MM.1S (cell line): ENCODE results near the gene TFPI.

Source experiments
- DNase-seq: peaks from one replicate; pipeline ENCODE4 v3.0.0-alpha.2; 2015
- H2AFZ ChIP-seq: fragments of 300-600 bp; sonication (generic); 2 replicates; pipeline ENCODE4 v1.6.0; 2016; ENCODE audit warnings: antibody characterized with exemption, low read length
- H3F3A ChIP-seq: fragments of 300-600 bp; sonication (generic); 2 replicates; pipeline ENCODE4 v1.6.1; 2016; ENCODE audit warnings: mild to moderate bottlenecking, antibody characterized with exemption, low read length, moderate library complexity, mixed read lengths; ENCODE audit not compliant: insufficient read depth
- H3K27ac ChIP-seq: fragments of 300-600 bp; sonication (generic); 2 replicates; pipeline ENCODE4 v1.5.1; 2016; ENCODE audit warnings: mild to moderate bottlenecking, low read length
- H3K27me3 ChIP-seq: fragments of 300-600 bp; sonication (generic); replicated peaks from 2 replicates; pipeline ENCODE4 v1.6.0; 2016; ENCODE audit warnings: low read length; ENCODE audit not compliant: insufficient read depth
- H3K36me3 ChIP-seq: fragments of 300-600 bp; sonication (generic); replicated peaks from 2 replicates; pipeline ENCODE4 v1.6.1; 2016; ENCODE audit warnings: mild to moderate bottlenecking, low read length, mixed read lengths; ENCODE audit not compliant: insufficient read depth
- H3K4me1 ChIP-seq: fragments of 300-600 bp; sonication (generic); 2 replicates; pipeline ENCODE4 v1.6.1; 2016; ENCODE audit warnings: low read length, mixed read lengths
- H3K4me2 ChIP-seq: fragments of 300-600 bp; sonication (generic); 2 replicates; pipeline ENCODE4 v1.6.0; 2016; ENCODE audit warnings: low read depth, low read length
- H3K4me3 ChIP-seq: fragments of 300-600 bp; sonication (generic); 2 replicates; pipeline ENCODE4 v1.5.1; 2016; ENCODE audit warnings: low read length, mixed read lengths
- H3K79me2 ChIP-seq: fragments of 300-600 bp; sonication (generic); 2 replicates; pipeline ENCODE4 v1.6.1; 2016; ENCODE audit warnings: mixed run types, low read length, mixed read lengths
- H3K9ac ChIP-seq: fragments of 300-600 bp; sonication (generic); 2 replicates; pipeline ENCODE4 v1.6.1; 2016; ENCODE audit warnings: low read length, mixed read lengths
- H3K9me2 ChIP-seq: fragments of 300-600 bp; sonication (generic); replicated peaks from 2 replicates; pipeline ENCODE4 v1.6.1; 2016; ENCODE audit warnings: mild to moderate bottlenecking, low read length, mixed read lengths; ENCODE audit not compliant: insufficient read depth
- H3K9me3 ChIP-seq: fragments of 300-600 bp; sonication (generic); replicated peaks from 2 replicates; pipeline ENCODE4 v1.6.1; 2016; ENCODE audit warnings: mild to moderate bottlenecking, low read length, mixed read lengths; ENCODE audit not compliant: insufficient read depth
- H4K20me1 ChIP-seq: fragments of 300-600 bp; sonication (generic); 2 replicates; pipeline ENCODE4 v1.6.1; 2016; ENCODE audit warnings: mild to moderate bottlenecking, low read length, moderate library complexity, mixed read lengths; ENCODE audit not compliant: insufficient read depth
- EZH2 ChIP-seq: fragments of 300-600 bp; sonication (generic); optimal IDR thresholded peaks from 2 replicates; pipeline ENCODE3; 2017; ENCODE audit warnings: low read depth, mild to moderate bottlenecking, antibody characterized with exemption, low read length, mixed read lengths
- EZH2phosphoT487 ChIP-seq: fragments of 300-600 bp; sonication (generic); IDR thresholded peaks from 2 replicates; pipeline ENCODE4 v1.6.1; 2018; ENCODE audit warnings: antibody characterized with exemption, low read length
- TF ChIP-seq, protein P1 (sequence below): fragments of 300-600 bp; sonication (generic); IDR thresholded peaks from 2 replicates; pipeline ENCODE4 v1.5.1; 2016; ENCODE audit warnings: antibody characterized with exemption, low read length, mixed read lengths

Gene TFPI

GRCh38 chr2:187421519-187421918 lies 132.7 kb downstream of the TFPI start:
- TF ChIP-seq, protein P1, sequence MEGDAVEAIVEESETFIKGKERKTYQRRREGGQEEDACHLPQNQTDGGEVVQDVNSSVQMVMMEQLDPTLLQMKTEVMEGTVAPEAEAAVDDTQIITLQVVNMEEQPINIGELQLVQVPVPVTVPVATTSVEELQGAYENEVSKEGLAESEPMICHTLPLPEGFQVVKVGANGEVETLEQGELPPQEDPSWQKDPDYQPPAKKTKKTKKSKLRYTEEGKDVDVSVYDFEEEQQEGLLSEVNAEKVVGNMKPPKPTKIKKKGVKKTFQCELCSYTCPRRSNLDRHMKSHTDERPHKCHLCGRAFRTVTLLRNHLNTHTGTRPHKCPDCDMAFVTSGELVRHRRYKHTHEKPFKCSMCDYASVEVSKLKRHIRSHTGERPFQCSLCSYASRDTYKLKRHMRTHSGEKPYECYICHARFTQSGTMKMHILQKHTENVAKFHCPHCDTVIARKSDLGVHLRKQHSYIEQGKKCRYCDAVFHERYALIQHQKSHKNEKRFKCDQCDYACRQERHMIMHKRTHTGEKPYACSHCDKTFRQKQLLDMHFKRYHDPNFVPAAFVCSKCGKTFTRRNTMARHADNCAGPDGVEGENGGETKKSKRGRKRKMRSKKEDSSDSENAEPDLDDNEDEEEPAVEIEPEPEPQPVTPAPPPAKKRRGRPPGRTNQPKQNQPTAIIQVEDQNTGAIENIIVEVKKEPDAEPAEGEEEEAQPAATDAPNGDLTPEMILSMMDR = no peak
- TF ChIP-seq EZH2 = no peak
- no peak for TF ChIP-seq EZH2phosphoT487
- H3K9me2 ChIP-seq = no peaks in the 10 kb centered on the region
- H4K20me1 ChIP-seq = no peaks in the 10 kb centered on the region
- no peak overlapping the region for H3K4me2 ChIP-seq
- H3K9ac ChIP-seq = no peak overlapping the region
- H2AFZ ChIP-seq = no peak overlapping the region
- no peak overlapping the region for H3K4me3 ChIP-seq
- DNase-seq = no peak
- H3K79me2 ChIP-seq = no peaks in the 10 kb centered on the region
- no peak overlapping the region for H3K27ac ChIP-seq
- no peaks in the 10 kb centered on the region for H3K27me3 ChIP-seq
- no peaks in the 10 kb centered on the region for H3K4me1 ChIP-seq
- no peaks in the 10 kb centered on the region for H3F3A ChIP-seq
- no peaks in the 10 kb centered on the region for H3K9me3 ChIP-seq
- no peaks in the 10 kb centered on the region for H3K36me3 ChIP-seq

DNA sequence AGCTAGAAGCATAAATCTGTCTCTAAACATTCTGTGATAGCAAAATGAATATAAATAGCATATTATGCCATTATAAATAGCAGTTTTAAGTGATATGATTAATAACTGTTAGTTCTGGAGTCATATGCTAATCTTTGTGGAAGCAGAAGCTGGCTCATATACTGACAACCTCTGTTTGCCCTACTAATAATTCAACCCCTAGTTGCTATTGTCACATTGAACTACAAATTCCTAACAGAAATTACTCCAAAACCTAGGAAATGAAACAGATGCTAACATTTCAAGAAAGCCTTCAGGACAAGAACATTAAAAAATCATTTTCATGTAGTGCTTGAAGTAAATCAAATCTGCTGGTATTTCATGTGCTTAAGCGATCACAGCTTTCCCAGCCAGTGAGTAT lies 134.4 kb downstream of the TFPI start:
- no peak overlapping the region for H3K4me3 ChIP-seq
- no peak for DNase-seq
- no peaks in the 10 kb centered on the region for H3K27me3 ChIP-seq
- no peaks in the 10 kb centered on the region for H3K36me3 ChIP-seq
- H3K9ac ChIP-seq = no peak overlapping the region
- no peaks in the 10 kb centered on the region for H3K9me2 ChIP-seq
- no peaks in the 10 kb centered on the region for H3K9me3 ChIP-seq
- no peak overlapping the region for H3K4me2 ChIP-seq
- H3K79me2 ChIP-seq = no peaks in the 10 kb centered on the region
- no peaks in the 10 kb centered on the region for H3K4me1 ChIP-seq
- H4K20me1 ChIP-seq = no peaks in the 10 kb centered on the region
- H2AFZ ChIP-seq = no peak overlapping the region
- TF ChIP-seq EZH2 = no peak
- TF ChIP-seq EZH2phosphoT487 = no peak
- TF ChIP-seq, protein P1 = no peak
- no peaks in the 10 kb centered on the region for H3F3A ChIP-seq
- no peak overlapping the region for H3K27ac ChIP-seq

DNA sequence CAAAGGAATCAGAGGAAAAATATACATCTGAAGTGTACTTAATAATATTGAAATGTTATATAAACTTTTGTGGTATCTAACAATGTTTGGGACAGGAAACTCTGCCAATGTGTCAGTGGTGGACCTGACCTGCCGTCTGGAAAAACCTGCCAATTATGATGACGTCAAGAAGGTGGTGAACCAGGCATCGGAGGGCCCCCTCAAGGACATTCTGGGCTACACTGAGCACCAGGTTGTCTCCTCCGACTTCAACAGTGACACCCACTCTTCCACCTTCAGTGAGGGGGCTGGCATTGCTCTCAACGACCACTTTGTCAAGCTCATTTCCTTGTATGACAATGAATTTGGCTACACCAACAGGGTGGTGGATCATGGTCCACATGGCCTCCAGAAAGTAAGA lies 138.8 kb downstream of the TFPI start:
- TF ChIP-seq EZH2phosphoT487 = no peak
- TF ChIP-seq, protein P1 = no peak
- TF ChIP-seq EZH2 = no peak
- Histone ChIP-seq H3K4me1 (no peaks in the 10 kb centered on the region), H3K9ac (no peak overlapping the region), H3K4me2 (no peak overlapping the region), H2AFZ (no peak overlapping the region), H4K20me1 (no peaks in the 10 kb centered on the region), H3K9me2 (no peaks in the 10 kb centered on the region), H3K9me3 (no peaks in the 10 kb centered on the region), H3K79me2 (no peaks in the 10 kb centered on the region), H3K4me3 (no peak overlapping the region), H3K27ac (no peak overlapping the region), H3K27me3 (no peaks in the 10 kb centered on the region), H3K36me3 (no peaks in the 10 kb centered on the region), H3F3A (no peaks in the 10 kb centered on the region)
- no peak for DNase-seq
